CD1c-positive myeloid dendritic cell (primary cell): ENCODE results near the gene LIX1L.

Source experiments
- DNase-seq: peaks from one replicate; pipeline ENCODE4 v3.0.0-alpha.2; 2016; ENCODE audit errors: extremely low spot score

Gene LIX1L

DNA sequence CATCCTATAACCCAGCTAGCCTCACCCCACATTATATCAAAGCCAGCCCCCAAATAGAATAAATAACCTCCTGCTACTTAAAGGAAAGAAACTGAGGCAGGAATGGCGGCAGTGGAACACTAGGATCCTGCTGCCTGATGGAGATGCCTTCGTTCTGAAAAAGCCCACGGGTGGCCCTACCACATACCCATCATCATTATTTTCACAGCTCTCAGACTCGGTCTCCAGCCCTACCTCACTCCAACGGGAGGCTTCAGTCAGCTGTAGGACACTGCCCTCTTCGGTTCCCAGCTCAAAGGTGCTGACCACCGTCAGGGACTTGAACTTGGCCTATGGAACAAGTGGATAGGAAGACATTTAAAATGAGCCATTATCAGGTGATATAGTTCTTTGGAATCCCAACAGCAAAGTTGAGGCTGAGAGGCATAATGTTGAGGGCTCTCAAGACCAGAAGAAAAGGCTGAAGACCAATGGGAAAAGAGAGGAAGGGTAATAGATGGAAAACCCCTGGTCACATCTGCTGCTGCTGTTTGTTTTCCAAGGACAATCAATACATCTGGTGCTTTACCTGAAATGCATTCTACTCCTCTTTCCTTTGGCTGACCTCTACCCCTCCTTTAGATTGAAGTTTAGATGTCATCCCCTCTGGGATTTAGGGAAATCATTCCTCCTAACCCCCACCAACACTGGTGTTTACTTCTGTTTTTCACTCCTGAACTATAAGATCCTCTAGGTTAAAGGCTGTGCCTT is 64.3 kb downstream of the LIX1L start:
- no peak for DNase-seq

- no peak for DNase-seq
These were observed 65.2 kb downstream of the LIX1L start for GRCh38 chr1:145892486-145893087.

DNA sequence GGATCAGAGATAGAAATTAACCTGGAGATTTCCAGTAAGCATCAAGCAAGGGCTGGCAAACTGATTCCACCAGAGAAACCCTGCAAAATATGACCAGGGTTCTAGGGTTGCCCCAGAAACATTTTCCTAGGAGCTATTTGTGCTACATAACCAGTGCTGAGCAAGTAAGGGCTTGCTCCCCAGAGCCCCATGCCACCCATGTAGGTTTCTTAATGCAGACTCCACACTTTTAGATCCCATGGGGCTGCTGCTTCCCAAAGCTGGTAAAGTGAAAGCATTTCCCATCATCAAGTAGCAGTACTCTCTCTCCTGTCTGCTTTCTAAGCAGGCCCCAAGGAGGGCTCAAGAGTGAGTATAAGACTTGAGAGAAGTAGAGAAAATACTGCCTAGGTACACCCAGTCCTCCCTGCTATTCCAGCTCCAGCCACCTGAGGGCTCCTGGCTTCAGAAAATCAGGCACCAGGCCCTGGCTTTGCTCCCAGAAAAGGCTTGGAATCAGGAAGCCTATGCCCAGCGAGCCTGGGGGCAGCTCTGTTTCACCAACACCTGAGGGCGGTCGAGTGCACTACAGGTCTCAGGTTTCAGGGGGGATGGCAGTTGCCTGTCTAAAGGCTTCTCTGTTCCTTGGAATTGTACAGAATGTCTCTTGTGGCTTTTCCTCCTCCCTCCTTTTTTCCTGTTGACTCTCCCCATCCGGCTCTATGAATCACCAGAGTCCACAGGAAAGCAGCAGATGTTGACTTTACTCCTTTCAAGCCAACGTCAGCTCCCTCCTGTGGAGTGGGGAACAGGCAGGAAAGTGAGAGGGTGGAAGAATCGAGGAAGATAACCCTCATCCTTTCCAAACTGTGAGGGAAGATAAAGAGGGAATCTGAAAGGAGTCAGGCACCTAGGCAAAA is 66.0 kb downstream of the LIX1L start:
- DNase-seq: peak; percentile 74

GRCh38 chr1:145891143-145891542 is 66.7 kb downstream of the LIX1L start:
- no peak for DNase-seq

DNA sequence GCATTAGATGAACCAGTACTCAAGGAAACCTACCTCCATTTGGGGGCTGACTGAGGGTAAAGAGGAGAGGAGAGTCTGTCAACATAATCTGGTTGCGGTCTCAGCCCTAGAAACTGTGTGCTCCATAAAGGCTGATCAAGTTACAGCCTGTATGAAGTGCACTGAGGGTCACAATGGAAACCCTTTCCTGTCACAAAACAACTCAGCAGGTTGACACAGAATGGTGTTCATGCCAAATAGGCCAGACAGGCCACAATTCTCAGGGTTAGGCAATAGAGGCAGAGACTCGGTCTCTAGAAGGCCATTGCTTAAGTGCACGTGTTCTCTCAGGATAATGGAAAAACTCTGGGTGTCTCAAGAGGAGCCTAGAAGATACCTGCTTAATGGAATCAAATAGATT is 68.1 kb downstream of the LIX1L start:
- no peak for DNase-seq

DNA sequence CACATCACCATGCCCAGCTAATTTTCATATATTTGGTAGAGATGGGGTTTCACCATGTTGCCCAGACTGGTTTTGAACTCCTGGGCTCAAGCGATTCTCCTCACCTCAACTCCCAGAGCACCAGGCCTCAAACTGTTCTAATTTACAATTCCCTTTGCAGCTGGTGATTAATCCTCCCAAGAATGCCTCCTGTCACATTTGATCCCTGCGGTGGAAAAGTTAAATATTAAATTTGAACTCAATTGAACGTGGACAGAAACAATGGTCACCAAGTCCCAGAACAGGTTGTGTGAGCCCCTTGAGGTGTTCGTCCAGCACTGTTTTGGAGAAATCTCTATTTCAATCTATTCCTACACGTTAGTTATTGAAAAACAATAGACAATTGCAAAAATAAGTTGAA is 70.2 kb downstream of the LIX1L start:
- no peak for DNase-seq

DNA sequence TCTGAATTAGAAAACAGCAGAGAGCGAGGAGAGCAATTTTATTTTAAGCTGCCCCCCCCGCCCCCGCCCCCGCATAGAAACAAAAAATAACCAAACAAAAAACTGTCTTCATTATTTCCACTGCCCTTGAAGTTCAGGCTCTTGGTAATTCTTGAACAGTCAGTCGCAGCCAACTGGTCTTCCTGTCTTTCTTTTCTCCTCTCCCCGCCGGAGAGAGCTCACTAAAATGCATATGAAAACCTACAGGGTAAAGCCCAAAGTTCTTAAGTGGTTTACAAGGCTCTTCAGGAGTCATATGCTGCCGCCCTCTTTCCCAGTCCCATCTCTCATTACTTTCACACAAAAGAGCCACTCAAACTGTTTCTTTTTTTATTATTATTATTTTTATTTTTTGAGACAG is 71.0 kb downstream of the LIX1L start:
- no peak for DNase-seq

DNA sequence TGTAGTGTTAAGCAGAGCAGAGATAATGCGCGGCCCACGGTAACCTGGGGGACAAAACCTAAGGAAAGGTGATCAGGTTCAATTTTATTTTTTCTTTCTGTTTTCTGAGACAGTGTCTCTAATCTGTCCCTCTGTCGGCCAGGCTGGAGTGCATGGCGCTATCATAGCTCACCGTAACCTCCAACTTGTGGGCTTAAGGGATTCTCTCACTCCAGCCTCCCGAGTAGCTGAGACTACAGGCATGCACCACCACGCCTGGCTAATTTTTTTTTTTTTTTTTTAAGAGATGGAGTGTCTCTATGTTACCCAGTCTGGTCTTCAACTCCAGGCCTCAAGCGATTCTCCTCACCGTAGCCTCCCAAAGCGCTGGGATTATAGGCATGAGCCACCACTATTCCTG is 71.4 kb downstream of the LIX1L start:
- DNase-seq: no peak

DNA sequence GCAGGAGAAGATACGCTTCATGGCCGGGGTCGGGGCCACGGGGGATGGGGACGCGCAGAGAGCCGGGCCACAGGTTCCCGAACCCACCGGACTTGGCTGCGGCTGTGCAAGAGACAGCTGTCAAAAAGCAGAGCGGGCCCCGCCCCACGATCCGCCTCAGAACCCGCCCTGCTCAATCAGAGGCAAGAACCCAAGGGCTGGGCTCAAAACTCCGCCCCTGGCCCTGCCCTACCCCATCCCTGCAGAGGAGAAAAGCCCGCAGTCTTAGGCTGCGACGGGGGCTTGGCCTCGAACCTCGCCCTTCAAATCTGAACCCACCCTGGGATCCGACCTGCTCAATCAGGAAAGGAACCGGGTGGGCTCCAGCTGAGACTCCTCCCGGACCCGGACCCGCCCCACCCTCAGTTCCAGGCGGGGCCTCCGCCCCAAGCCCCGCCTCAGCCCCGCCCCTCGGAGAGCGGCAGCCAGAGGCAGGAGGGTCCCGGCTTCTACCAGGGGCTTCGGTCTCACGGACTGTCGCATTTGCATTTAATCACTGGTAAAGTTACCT is 72.0 kb downstream of the LIX1L start, which contains the start of gene ANKRD35:
Gene ANKRD35, minus strand, starts transcription at position 129 of the 550 bp plus-strand sequence. Its CDS starts 108 bp downstream, at position 21.
- DNase-seq: peak; percentile 87

DNA sequence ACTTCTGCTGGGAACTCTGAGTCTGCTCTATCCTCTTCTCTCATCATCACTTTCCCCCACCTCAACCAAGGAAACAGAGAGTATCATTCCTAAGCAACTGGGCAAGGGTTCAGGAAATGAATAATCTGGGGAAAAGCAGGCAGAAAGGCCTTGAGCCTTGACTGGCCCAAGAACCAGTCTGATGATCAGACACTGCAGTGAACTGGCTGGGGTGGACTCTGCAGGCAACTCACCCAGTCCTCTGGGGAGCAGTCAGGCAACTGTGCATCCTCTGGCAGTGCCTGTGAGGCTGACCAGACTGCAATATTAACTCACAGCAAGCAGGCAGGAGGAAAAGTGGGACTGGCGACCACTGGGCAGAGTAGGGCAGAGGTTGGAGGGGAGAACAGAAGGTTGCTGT is 73.1 kb downstream of the LIX1L start:
- no peak for DNase-seq
